Measurements from ENCODE around the gene ZKSCAN1.
A peak's percentile ranks its signal among the peaks of the same experiment; 100 is the strongest.
"Not testable (repeated sequence)": the region's sequence is repeated elsewhere in the genome, so short reads cannot be mapped to it uniquely, and the experiment has no call there.

ZKSCAN1 gene

GRCh38 chr7:100015232-100016214 is at the start of gene ZKSCAN1:
Gene ZKSCAN1 (plus strand): TSS chr7:100015596. CDS start chr7:100023507, 7,911 bp downstream.
- DNase-seq (ENCODE audit: low read depth): peak; percentile 82

GRCh38 chr7:99969298-99969697 is 46.1 kb upstream of the ZKSCAN1 start:
- DNase-seq (ENCODE audit: low read depth): no peak

- not testable (repeated sequence) for DNase-seq (ENCODE audit: low read depth)
Observed at GRCh38 chr7:99969813-99970212, 45.6 kb upstream of the ZKSCAN1 start.

GRCh38 chr7:99971242-99971641 is 44.2 kb upstream of the ZKSCAN1 start:
- DNase-seq (ENCODE audit: low read depth): no peak

GRCh38 chr7:99973817-99974216 is 41.6 kb upstream of the ZKSCAN1 start:
- DNase-seq (ENCODE audit: low read depth): not testable (repeated sequence)

- DNase-seq (ENCODE audit: low read depth): no peak
Observed at GRCh38 chr7:99974681-99975080, 40.7 kb upstream of the ZKSCAN1 start.

- no peak for DNase-seq (ENCODE audit: low read depth)
Observed at GRCh38 chr7:99975782-99976521, 39.4 kb upstream of the ZKSCAN1 start, which contains the start of gene AZGP1. Gene AZGP1 (minus strand): TSS chr7:99976031. CDS start chr7:99976020, 11 bp downstream.

GRCh38 chr7:99976626-99977025 is 38.8 kb upstream of the ZKSCAN1 start:
- DNase-seq (ENCODE audit: low read depth): no peak

- peak; percentile 49 for DNase-seq (ENCODE audit: low read depth)
Observed at GRCh38 chr7:99979814-99980225, 35.6 kb upstream of the ZKSCAN1 start.

GRCh38 chr7:99980448-99980872 is 34.9 kb upstream of the ZKSCAN1 start:
- DNase-seq (ENCODE audit: low read depth): not testable (repeated sequence)

- DNase-seq (ENCODE audit: low read depth): not testable (repeated sequence)
Observed at GRCh38 chr7:99981066-99981465, 34.3 kb upstream of the ZKSCAN1 start.

- DNase-seq (ENCODE audit: low read depth): no peak
Observed at GRCh38 chr7:99984593-99984992, 30.8 kb upstream of the ZKSCAN1 start.

- not testable (repeated sequence) for DNase-seq (ENCODE audit: low read depth)
Observed at GRCh38 chr7:99987306-99987705, 28.1 kb upstream of the ZKSCAN1 start.

GRCh38 chr7:99987846-99988245 is 27.6 kb upstream of the ZKSCAN1 start:
- DNase-seq (ENCODE audit: low read depth): no peak

GRCh38 chr7:99990460-99990852 is 24.9 kb upstream of the ZKSCAN1 start:
- no peak for DNase-seq (ENCODE audit: low read depth)

- not testable (repeated sequence) for DNase-seq (ENCODE audit: low read depth)
Observed at GRCh38 chr7:99991543-99991942, 23.9 kb upstream of the ZKSCAN1 start.

- no peak for DNase-seq (ENCODE audit: low read depth)
Observed at GRCh38 chr7:99992330-99993038, 22.9 kb upstream of the ZKSCAN1 start.

- no peak for DNase-seq (ENCODE audit: low read depth)
Observed at GRCh38 chr7:99994819-99995218, 20.6 kb upstream of the ZKSCAN1 start.

GRCh38 chr7:99996755-99997544 is 18.4 kb upstream of the ZKSCAN1 start:
- no peak for DNase-seq (ENCODE audit: low read depth)

- peak; percentile 50 for DNase-seq (ENCODE audit: low read depth)
Observed at GRCh38 chr7:99997545-99998137, 17.8 kb upstream of the ZKSCAN1 start.

GRCh38 chr7:100000239-100000638 is 15.2 kb upstream of the ZKSCAN1 start:
- no peak for DNase-seq (ENCODE audit: low read depth)

Measured in stimulated activated CD4-positive, alpha-beta T cell treated with anti-CD3 and anti-CD28 coated beads, Interleukin-2, amount 100 ng/mL, for 4 hours (primary cell).